CD14-positive monocyte (primary cell): ENCODE measurements around the gene PROZ. TPM values are rescaled to one million over a fixed set of nuclear protein-coding genes. Genes with fewer than 3 reads are reported as not detected.
A peak's percentile ranks its signal among the peaks of the same experiment; 100 is the strongest.

Source experiments
- DNase-seq, 3 donors: peaks; one replicate each; pipeline ENCODE4 v3.0.0-alpha.2; 2011 to 2022
- H2AFZ ChIP-seq: 2 replicates; pipeline ENCODE4 v1.6.0; 2012; ENCODE audit warnings: mild to moderate bottlenecking, low read depth, low read length, inconsistent platforms; ENCODE audit not compliant: insufficient read depth, poor library complexity, severe bottlenecking
- H3K27ac ChIP-seq, 2 donors: 1 replicate in 1 of 2; 2 replicates in 1 of 2; pipeline ENCODE4 v1.5.1; 2012 to 2013; ENCODE audit warnings: low read length in 2 of 2, control low read depth in 1 of 2, inconsistent platforms in 1 of 2, low read depth in 1 of 2, mild to moderate bottlenecking in 1 of 2
- H3K27me3 ChIP-seq, 2 donors: one replicate each; pipeline versions ENCODE4 v1.6.0 to v1.6.1; 2011 to 2013; ENCODE audit warnings: low read length in 2 of 2; ENCODE audit not compliant: control insufficient read depth in 2 of 2, insufficient read depth in 2 of 2
- H3K36me3 ChIP-seq, 2 donors: replicated peaks in 1 of 2; 1 replicate in 1 of 2; 2 replicates in 1 of 2; pipeline versions ENCODE4 v1.5.1 to v1.6.1; 2012 to 2013; ENCODE audit warnings: low read length in 2 of 2, control low read depth in 1 of 2, inconsistent platforms in 1 of 2, mild to moderate bottlenecking in 1 of 2; ENCODE audit not compliant: insufficient read depth in 2 of 2, control insufficient read depth in 1 of 2
- H3K4me1 ChIP-seq, 2 donors: 1 replicate in 1 of 2; 2 replicates in 1 of 2; pipeline versions ENCODE4 v1.5.1 to v1.6.1; 2012 to 2013; ENCODE audit warnings: low read length in 2 of 2, control low read depth in 1 of 2, inconsistent platforms in 1 of 2, mild to moderate bottlenecking in 1 of 2, moderate library complexity in 1 of 2; ENCODE audit not compliant: insufficient read depth in 2 of 2, control insufficient read depth in 1 of 2
- H3K4me2 ChIP-seq: replicated peaks from 2 replicates; pipeline ENCODE3; 2012; ENCODE audit warnings: low read length, moderate library complexity, mild to moderate bottlenecking; ENCODE audit not compliant: poor library complexity, severe bottlenecking; ENCODE audit errors: extremely low read depth
- H3K4me3 ChIP-seq, 3 experiments: fragments of 200-600 bp in 1 of 3; sonication (generic) in 1 of 3; replicated peaks in 1 of 3; 1 replicate in 2 of 3; 2 replicates in 1 of 3; pipeline ENCODE4 v1.5.1; 2011 to 2013; ENCODE audit warnings: low read length in 3 of 3, mild to moderate bottlenecking in 3 of 3, control low read depth in 2 of 3, low read depth in 2 of 3, inconsistent platforms in 1 of 3, moderate library complexity in 1 of 3
- H3K79me2 ChIP-seq: 2 replicates; pipeline ENCODE4 v1.6.0; 2012; ENCODE audit warnings: mild to moderate bottlenecking, control low read depth, inconsistent platforms, low read length, moderate library complexity; ENCODE audit not compliant: insufficient read depth
- H3K9ac ChIP-seq: 2 replicates; pipeline ENCODE4 v1.6.0; 2017; ENCODE audit warnings: low read length, mild to moderate bottlenecking; ENCODE audit not compliant: insufficient read depth, poor library complexity, severe bottlenecking
- H3K9me3 ChIP-seq, 2 donors: replicated peaks in 1 of 2; 1 replicate in 1 of 2; 2 replicates in 1 of 2; pipeline versions ENCODE4 v1.5.1 to v1.6.1; 2012 to 2013; ENCODE audit warnings: low read length in 2 of 2, control low read depth in 1 of 2; ENCODE audit not compliant: control insufficient read depth in 1 of 2, insufficient read depth in 1 of 2
- H4K20me1 ChIP-seq: 2 replicates; pipeline ENCODE4 v1.6.0; 2012; ENCODE audit warnings: mild to moderate bottlenecking, low read length, control low read depth, moderate library complexity; ENCODE audit not compliant: insufficient read depth
- H3K27ac Mint-ChIP-seq, 7 donors: one replicate each; pipeline ENCODE4 v1.8.0; 2020; ENCODE audit warnings: mild to moderate bottlenecking in 7 of 7, mixed read lengths in 7 of 7, moderate library complexity in 6 of 7, inconsistent platforms in 2 of 7
- H3K27me3 Mint-ChIP-seq, 3 donors: one replicate each; pipeline ENCODE4 v1.8.0; 2021 to 2022; ENCODE audit warnings: low read depth in 3 of 3, mild to moderate bottlenecking in 3 of 3, mixed read lengths in 3 of 3, moderate library complexity in 3 of 3, inconsistent platforms in 1 of 3
- H3K36me3 Mint-ChIP-seq, 2 donors: one replicate each; pipeline ENCODE4 v1.8.0; 2020; ENCODE audit warnings: mixed read lengths in 2 of 2, inconsistent platforms in 1 of 2, mild to moderate bottlenecking in 1 of 2
- H3K4me1 Mint-ChIP-seq: one replicate; pipeline ENCODE4 v1.8.0; 2020; ENCODE audit warnings: mild to moderate bottlenecking, mixed read lengths
- H3K4me3 Mint-ChIP-seq, 2 donors: one replicate each; pipeline ENCODE4 v1.8.0; 2020; ENCODE audit warnings: mild to moderate bottlenecking in 2 of 2, mixed read lengths in 2 of 2, moderate library complexity in 1 of 2
- H3K9me3 Mint-ChIP-seq, 7 donors: one replicate each; pipeline ENCODE4 v1.8.0; 2020 to 2022; ENCODE audit warnings: mixed read lengths in 7 of 7, mild to moderate bottlenecking in 6 of 7, moderate library complexity in 6 of 7, inconsistent platforms in 2 of 7
- WGBS: methylation state at CpG from one replicate; pipeline ENCODE4 v1.1.5; 2013; ENCODE audit warnings: missing lambda C conversion rate; ENCODE audit not compliant: insufficient coverage; 5-methylcytosine and 5-hydroxymethylcytosine counted together
- intact Hi-C, 2 donors: fragments of 100-400 bp; cut with micrococcal nuclease; formaldehyde crosslinking; loops; one replicate each; pipeline versions ENCODE4 v1.15.0 to v1.15.1; 2023
- polyA plus RNA-seq, 3 donors: library from polyadenylated mRNA; depleted of rRNA in 1 of 3; unstranded in 2 of 3; stranded (reverse) in 1 of 3; fragments of 300-500 nt in 2 of 3; fragments of >200 nt in 1 of 3; fragmentation: Illumina TruSeq in 2 of 3; gene quantifications; 1 replicate in 2 of 3; 2 replicates in 1 of 3; pipeline ENCODE4 v1.2.3, GENCODE V29; 2012 to 2021
- TF ChIP-seq, protein P1 (sequence below): fragments of 200-600 bp; IDR thresholded peaks from one replicate; pipeline ENCODE4 v1.8.0; 2022; ENCODE audit warnings: antibody characterized with exemption, mild to moderate bottlenecking

The PROZ gene
- polyA plus RNA-seq, 3 donors, result not detected

DNA sequence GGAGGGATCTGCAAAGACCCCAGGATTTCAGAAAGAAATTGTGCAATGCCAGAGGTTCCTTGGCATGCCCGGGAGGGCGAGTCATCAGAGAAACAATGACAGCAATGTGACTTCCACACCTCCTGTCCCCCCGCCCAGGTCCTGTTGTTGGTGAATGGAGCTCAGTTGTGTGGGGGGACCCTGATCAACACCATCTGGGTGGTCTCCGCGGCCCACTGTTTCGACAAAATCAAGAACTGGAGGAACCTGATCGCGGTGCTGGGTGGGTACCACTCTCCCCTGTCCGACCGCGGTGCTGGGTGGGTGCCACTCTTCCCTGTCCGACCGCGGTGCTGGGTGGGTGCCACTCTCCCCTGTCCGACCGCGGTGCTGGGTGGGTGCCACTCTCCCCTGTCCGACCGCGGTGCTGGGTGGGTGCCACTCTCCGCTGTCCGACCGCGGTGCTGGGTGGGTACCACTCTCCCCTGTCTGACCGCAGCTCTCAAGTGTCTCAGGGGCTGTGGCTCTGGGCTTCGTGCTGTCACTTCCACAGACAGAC, 41.0 kb upstream of the PROZ start:
- H3K9me3 ChIP-seq, result no peaks in the 10 kb centered on the region
- peaks cover 0 to 8% of the 10 kb centered on the region in 2 donors for H3K27me3 ChIP-seq
- Mint-ChIP-seq H3K9me3 (no peaks in the 10 kb centered on the region), H3K27ac (peak overlapping the region in 1 of 7 donors; percentile 69), H3K36me3 (no peaks in the 10 kb centered on the region), H3K4me1 (no peaks in the 10 kb centered on the region), H3K27me3 (peaks cover 3 to 4% (median 4%) of the 10 kb centered on the region in 3 donors), H3K4me3 (no peak overlapping the region)
- H3K4me1 ChIP-seq, result no peaks in the 10 kb centered on the region
- no peak for DNase-seq
- intact Hi-C loops, result no loop called here
- H3K9ac ChIP-seq, result no peak overlapping the region
- no peaks in the 10 kb centered on the region for H4K20me1 ChIP-seq
- H3K27ac ChIP-seq, result no peak overlapping the region
- no peaks in the 10 kb centered on the region for H3K36me3 ChIP-seq
- TF ChIP-seq, protein P1, sequence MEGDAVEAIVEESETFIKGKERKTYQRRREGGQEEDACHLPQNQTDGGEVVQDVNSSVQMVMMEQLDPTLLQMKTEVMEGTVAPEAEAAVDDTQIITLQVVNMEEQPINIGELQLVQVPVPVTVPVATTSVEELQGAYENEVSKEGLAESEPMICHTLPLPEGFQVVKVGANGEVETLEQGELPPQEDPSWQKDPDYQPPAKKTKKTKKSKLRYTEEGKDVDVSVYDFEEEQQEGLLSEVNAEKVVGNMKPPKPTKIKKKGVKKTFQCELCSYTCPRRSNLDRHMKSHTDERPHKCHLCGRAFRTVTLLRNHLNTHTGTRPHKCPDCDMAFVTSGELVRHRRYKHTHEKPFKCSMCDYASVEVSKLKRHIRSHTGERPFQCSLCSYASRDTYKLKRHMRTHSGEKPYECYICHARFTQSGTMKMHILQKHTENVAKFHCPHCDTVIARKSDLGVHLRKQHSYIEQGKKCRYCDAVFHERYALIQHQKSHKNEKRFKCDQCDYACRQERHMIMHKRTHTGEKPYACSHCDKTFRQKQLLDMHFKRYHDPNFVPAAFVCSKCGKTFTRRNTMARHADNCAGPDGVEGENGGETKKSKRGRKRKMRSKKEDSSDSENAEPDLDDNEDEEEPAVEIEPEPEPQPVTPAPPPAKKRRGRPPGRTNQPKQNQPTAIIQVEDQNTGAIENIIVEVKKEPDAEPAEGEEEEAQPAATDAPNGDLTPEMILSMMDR, result no peak
- no peaks in the 10 kb centered on the region for H3K79me2 ChIP-seq
- H2AFZ ChIP-seq, result no peak overlapping the region
- WGBS, result 94% methylated on average over 23 of the region's 26 CpGs
- no peak overlapping the region for H3K4me2 ChIP-seq
- no peak overlapping the region for H3K4me3 ChIP-seq

DNA sequence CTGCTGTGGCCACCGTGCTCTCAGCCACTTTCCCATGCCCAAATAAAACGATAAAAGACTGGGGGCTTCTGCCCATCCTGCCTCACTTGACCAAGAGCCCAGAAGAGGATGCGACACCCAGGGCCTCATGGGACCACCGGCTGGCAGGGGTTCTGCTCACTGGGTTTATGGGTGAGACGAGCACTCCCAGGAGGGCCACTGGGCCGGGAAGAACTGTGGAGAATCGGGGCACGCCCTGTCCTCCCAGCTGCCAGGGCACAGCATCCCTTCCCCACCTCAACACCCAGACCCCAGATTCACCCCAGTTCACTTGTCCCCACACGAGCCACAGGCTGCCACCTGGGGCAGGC, 40.6 kb upstream of the PROZ start:
- Mint-ChIP-seq H3K4me1 (no peaks in the 10 kb centered on the region), H3K27me3 (peaks cover 3 to 7% (median 4%) of the 10 kb centered on the region in 3 donors), H3K9me3 (no peaks in the 10 kb centered on the region), H3K27ac (no peak overlapping the region), H3K36me3 (no peaks in the 10 kb centered on the region), H3K4me3 (no peak overlapping the region)
- DNase-seq, result no peak
- Histone ChIP-seq H3K9me3 (no peaks in the 10 kb centered on the region), H3K4me1 (no peaks in the 10 kb centered on the region), H3K36me3 (no peaks in the 10 kb centered on the region), H2AFZ (no peak overlapping the region), H3K27ac (no peak overlapping the region), H3K79me2 (no peaks in the 10 kb centered on the region), H3K27me3 (peaks cover 0 to 8% of the 10 kb centered on the region in 2 donors), H3K4me3 (no peak overlapping the region), H3K9ac (no peak overlapping the region), H4K20me1 (no peaks in the 10 kb centered on the region), H3K4me2 (no peak overlapping the region)
- intact Hi-C loops, result no loop called here
- TF ChIP-seq, protein P1, result no peak
- WGBS, result 89% methylated on average over 6 of the region's 9 CpGs
